Measurements from ENCODE around the gene CMTM5. TPM values are rescaled to one million over a fixed set of nuclear protein-coding genes. Genes with fewer than 3 reads are reported as not detected.

Gene CMTM5, protein sequence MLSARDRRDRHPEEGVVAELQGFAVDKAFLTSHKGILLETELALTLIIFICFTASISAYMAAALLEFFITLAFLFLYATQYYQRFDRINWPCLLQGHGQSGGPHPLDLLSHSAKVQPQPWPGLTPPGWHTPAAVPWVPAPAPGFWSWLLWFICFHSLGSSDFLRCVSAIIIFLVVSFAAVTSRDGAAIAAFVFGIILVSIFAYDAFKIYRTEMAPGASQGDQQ
- total RNA-seq: 1 to 10 TPM; 1.8 to 4.6 (median 3.8) TPM
- polyA plus RNA-seq: 1 to 10 TPM in 1 of 3 donors, not detected in 2; 1.2 TPM

DNA sequence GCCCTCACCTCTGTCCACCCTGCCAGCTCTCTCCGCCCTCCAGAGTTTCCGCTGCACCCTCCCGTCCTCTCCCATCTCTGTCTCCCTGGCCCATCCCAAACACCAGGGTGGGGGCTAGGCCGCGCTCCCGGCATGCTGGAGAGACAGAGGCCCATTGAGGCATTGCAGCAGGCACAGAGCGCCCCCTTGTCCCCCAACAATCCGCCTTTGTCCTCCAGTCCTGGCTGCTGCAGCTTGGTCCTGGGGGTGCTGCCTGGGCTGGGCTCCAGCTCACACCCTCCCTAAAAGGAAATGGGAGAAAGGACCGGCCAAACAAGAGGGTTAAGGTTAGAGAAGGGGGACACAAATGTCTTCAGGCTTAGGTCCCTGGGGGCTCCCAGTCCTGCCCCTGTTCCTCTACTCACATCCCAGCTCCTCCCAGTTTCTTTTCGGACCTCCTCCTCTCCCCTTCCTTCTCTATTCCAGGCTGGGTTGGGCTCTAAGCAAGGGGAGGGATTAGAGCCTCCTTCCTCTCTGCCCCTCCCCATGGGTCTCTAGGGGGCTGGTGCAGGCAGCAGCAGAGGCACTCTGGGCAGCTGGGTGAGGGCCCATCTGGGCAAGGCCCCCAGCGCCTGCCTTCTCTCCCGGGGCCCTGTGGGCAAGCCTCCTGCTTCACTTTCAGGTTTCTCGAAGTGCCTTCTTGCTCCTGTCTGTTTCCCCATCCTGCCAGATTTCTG lies at the start of gene CMTM5:
Gene CMTM5, plus strand, starts transcription at position 565 of the 716 bp plus-strand sequence. CDS start 206 bp downstream, outside the sequence.
- peak; percentile 80 for DNase-seq
- H3K4me1 ChIP-seq: no peaks in the 10 kb centered on the region
- TF ChIP-seq POLR2A (IDR thresholded peaks at IDR 0.05): no peak
- TF ChIP-seq POLR2AphosphoS5 (IDR thresholded peaks at IDR 0.05): peak in 1 of 4 donors; percentile 43
- no peaks in the 10 kb centered on the region for H3K36me3 ChIP-seq
- no peaks in the 10 kb centered on the region for H3K9me3 ChIP-seq
- intact Hi-C loops (cut with DNase I): no loop called here
- WGBS, 2 donors: 67 to 72% methylated on average over 13 of the region's 13 CpGs
- H3K4me3 ChIP-seq: peak within 1 kb of the TSS in 3 of 4 donors; percentile 10 to 29 (median 13)
- H3K27me3 ChIP-seq: no peaks in the 10 kb centered on the region
- H3K27ac ChIP-seq: peak within 1 kb of the TSS; percentile 25 to 63 (median 36)

DNA sequence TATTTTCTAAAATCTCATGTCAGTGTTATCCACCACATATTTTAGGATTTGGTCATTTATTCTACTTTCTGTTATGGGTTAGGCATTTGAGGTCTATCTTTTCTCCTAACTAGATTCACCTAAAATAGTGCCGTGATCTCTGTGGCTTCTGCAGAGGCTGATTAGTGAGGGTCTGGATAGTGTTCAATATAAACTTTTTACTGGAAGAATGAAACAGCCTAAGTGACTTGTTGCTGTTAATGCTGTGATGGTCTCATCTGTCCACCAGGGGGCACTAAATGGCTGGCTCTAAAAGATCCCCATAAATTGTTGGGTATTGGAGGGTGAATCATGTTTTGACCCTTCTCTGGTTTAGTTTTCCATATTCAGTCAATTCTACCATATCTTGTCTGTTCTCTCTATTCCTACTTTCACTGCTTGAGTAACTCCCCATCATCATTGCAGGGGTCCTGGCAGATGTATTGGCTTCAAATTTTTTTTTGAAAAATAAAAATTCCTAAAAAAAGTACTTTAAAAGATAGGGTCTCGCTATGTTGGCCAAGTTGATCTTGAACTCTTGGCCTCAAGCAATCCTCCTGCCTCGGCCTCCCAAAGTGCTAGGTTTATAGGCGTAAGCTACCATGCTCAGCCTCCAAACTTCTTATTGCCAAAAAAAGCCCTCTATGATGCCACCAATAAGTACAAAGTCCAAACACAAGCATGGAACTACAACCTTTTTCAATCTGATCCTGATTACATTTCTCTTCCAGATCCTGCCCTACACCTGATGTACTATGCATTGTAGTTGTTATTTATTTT lies 48.7 kb upstream of the CMTM5 start:
- DNase-seq: peak; percentile 87
- Histone ChIP-seq H3K36me3 (peaks cover 17 to 26% (median 19%) of the 10 kb centered on the region in 4 donors), H3K9me3 (no peaks in the 10 kb centered on the region), H3K4me1 (peaks cover 0 to 14% (median 5%) of the 10 kb centered on the region in 4 donors), H3K27me3 (no peaks in the 10 kb centered on the region), H3K27ac (no peak overlapping the region), H3K4me3 (no peak overlapping the region)
- intact Hi-C loops (cut with DNase I): loop anchor here (1.0 to 10.0 kb wide), 3 partner anchors 52 to 227 kb away; partner anchors contain the start of genes NGDN, THTPA and ZFHX2
- TF ChIP-seq, protein P1, sequence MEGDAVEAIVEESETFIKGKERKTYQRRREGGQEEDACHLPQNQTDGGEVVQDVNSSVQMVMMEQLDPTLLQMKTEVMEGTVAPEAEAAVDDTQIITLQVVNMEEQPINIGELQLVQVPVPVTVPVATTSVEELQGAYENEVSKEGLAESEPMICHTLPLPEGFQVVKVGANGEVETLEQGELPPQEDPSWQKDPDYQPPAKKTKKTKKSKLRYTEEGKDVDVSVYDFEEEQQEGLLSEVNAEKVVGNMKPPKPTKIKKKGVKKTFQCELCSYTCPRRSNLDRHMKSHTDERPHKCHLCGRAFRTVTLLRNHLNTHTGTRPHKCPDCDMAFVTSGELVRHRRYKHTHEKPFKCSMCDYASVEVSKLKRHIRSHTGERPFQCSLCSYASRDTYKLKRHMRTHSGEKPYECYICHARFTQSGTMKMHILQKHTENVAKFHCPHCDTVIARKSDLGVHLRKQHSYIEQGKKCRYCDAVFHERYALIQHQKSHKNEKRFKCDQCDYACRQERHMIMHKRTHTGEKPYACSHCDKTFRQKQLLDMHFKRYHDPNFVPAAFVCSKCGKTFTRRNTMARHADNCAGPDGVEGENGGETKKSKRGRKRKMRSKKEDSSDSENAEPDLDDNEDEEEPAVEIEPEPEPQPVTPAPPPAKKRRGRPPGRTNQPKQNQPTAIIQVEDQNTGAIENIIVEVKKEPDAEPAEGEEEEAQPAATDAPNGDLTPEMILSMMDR (IDR thresholded peaks at IDR 0.05): peak; percentile 77 to 90 (median 85)
- no peak for TF ChIP-seq EP300 (IDR thresholded peaks at IDR 0.05)
- TF ChIP-seq POLR2AphosphoS5 (IDR thresholded peaks at IDR 0.05): no peak
- 32 to 48% methylated on average over 4 of the region's 4 CpGs for WGBS, 2 donors

DNA sequence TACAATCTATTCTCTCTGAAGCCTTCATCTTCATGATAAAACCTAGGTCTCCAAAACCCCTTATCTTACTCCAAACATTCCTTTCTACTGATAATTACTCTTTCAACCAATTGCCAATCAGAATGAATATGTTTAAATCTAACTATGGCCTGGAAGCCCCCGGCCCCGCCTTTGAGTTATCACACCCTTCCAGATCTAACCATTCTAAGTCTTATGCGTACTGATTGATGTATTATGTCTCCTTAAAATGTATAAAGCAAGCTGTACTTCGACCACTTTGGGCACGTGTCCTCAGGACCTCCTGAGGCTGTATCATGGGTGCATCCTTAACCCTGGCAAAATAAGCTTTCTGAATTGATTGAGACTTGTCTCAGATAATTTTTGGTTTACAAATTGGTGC lies 41.2 kb upstream of the CMTM5 start:
- Histone ChIP-seq H3K27me3 (no peaks in the 10 kb centered on the region), H3K36me3 (no peaks in the 10 kb centered on the region), H3K9me3 (no peaks in the 10 kb centered on the region), H3K27ac (no peak overlapping the region), H3K4me1 (no peaks in the 10 kb centered on the region), H3K4me3 (no peak overlapping the region)
- WGBS, 2 donors: 88% methylated on average over 5 of the region's 5 CpGs
- no peak for TF ChIP-seq POLR2A (IDR thresholded peaks at IDR 0.05)
- TF ChIP-seq, protein P1 (IDR thresholded peaks at IDR 0.05): no peak
- TF ChIP-seq POLR2AphosphoS5 (IDR thresholded peaks at IDR 0.05): no peak
- TF ChIP-seq EP300 (IDR thresholded peaks at IDR 0.05): no peak
- DNase-seq: no peak
- intact Hi-C loops (cut with DNase I): no loop called here

DNA sequence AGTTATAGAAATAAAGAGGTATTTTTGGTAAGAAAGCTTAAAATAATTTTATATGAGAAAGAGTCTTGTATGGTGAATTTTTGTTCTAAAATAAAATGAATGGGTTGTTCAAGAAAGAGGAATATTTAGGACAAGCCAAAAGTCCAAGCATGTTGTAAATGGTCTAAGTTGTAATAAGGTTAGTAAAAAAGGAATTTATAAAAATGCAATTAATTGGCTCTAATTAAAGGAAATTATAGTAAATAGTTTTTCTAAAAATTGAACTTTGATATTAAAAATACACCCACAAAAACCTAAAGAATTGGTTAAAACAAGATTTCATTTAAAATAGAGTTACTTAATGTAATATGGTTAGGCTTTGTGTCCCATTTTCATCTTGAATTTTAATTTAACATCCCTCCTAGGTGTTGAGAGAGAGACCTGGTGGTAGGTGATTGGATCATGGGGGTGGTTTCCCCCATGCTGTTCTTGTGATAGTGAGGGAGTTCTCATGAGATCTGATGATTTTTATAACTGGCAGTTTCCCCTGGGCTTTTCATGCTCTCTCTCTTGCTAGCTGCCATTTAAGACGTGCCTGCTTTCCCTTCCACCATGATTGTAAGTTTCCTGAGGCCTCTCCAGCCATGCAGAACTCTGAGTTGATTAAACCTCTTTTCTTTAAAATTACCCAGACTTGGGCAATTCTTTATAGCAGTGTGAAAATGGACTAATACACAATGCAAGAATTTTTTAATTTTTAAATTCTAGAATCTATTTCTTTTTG lies 37.2 kb upstream of the CMTM5 start:
- intact Hi-C loops (cut with DNase I): no loop called here
- no peaks in the 10 kb centered on the region for H3K36me3 ChIP-seq
- no peaks in the 10 kb centered on the region for H3K27me3 ChIP-seq
- 73 to 96% methylated on average over 1 of the region's 1 CpG for WGBS, 2 donors
- no peaks in the 10 kb centered on the region for H3K4me1 ChIP-seq
- no peaks in the 10 kb centered on the region for H3K9me3 ChIP-seq
- H3K27ac ChIP-seq: no peak overlapping the region
- no peak for DNase-seq
- no peak overlapping the region for H3K4me3 ChIP-seq
- TF ChIP-seq, protein P1 (IDR thresholded peaks at IDR 0.05): no peak
- TF ChIP-seq POLR2A (IDR thresholded peaks at IDR 0.05) (no peak), EP300 (IDR thresholded peaks at IDR 0.05) (no peak), POLR2AphosphoS5 (IDR thresholded peaks at IDR 0.05) (no peak)
